SJSA1 (cell line): ENCODE data around the gene POU2F2. TPM values are rescaled to one million over a fixed set of nuclear protein-coding genes. Genes with fewer than 3 reads are reported as not detected.

Source experiments
- DNase-seq, 2 experiments: peaks; one replicate each; pipeline ENCODE4 v3.0.0-alpha.2; 2015 to 2020; ENCODE audit warnings: low spot score in 2 of 2, low read depth in 1 of 2
- H3K27ac ChIP-seq: fragments of 250-450 bp; sonication (Bioruptor Pico); 2 replicates; pipeline ENCODE4 v1.5.1; 2020; ENCODE audit warnings: mild to moderate bottlenecking, moderate library complexity
- H3K27me3 ChIP-seq: fragments of 250-450 bp; sonication (Bioruptor Pico); replicated peaks from 2 replicates; pipeline ENCODE4 v1.5.1; 2020; ENCODE audit warnings: mild to moderate bottlenecking, moderate library complexity
- H3K36me3 ChIP-seq: fragments of 250-450 bp; sonication (Bioruptor Pico); 2 replicates; pipeline ENCODE4 v1.5.1; 2020; ENCODE audit warnings: mild to moderate bottlenecking
- H3K4me1 ChIP-seq: fragments of 250-450 bp; sonication (Bioruptor Pico); replicated peaks from 2 replicates; pipeline ENCODE4 v1.6.1; 2021; ENCODE audit warnings: mild to moderate bottlenecking
- H3K4me3 ChIP-seq: fragments of 250-450 bp; sonication (Bioruptor Pico); 2 replicates; pipeline ENCODE4 v1.5.1; 2020; ENCODE audit warnings: mild to moderate bottlenecking
- H3K9me3 ChIP-seq: fragments of 250-450 bp; sonication (Bioruptor Pico); replicated peaks from 2 replicates; pipeline ENCODE4 v1.5.1; 2020; ENCODE audit warnings: mild to moderate bottlenecking
- total RNA-seq: library from RNA; depleted of rRNA; stranded (reverse); fragments of >200 nt; shearing (Covaris generic); gene quantifications from 2 replicates; pipeline ENCODE4 v1.2.3, GENCODE V29; 2014

POU2F2 gene
- total RNA-seq, 1 experiment from 2014 or later, result 0.05 TPM

- Histone ChIP-seq H3K9me3 (no peaks in the 10 kb centered on the region), H3K27me3 (peaks cover 55% of the 10 kb centered on the region), H3K4me1 (no peaks in the 10 kb centered on the region), H3K27ac (no peak overlapping the region), H3K4me3 (no peak overlapping the region), H3K36me3 (no peaks in the 10 kb centered on the region)
- no peak for DNase-seq
Observed at GRCh38 chr19:42150911-42151361, 18.7 kb upstream of the POU2F2 start.

DNA sequence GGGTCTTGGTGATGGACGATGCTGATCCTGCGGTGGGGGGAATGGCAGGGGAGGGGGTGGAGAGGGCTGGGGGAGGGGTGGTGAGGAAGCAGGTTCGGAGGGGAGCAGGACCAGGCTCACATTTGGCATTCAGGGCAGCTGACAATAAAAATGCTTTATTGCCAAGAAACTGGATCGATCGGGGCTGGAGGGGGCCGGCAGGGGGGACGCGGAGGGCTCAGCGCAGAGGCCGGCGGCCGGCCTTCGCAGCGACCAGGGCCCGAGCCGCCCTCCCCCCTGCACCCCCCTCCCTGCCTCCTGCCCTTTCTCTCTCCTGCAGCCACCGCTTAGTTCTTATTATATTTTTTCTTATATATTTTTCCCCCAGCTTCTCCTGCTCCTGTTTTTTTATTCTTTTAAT lies 18.1 kb upstream of the POU2F2 start:
- no peak for DNase-seq
- Histone ChIP-seq H3K9me3 (no peaks in the 10 kb centered on the region), H3K4me3 (no peak overlapping the region), H3K27me3 (peaks cover 51% of the 10 kb centered on the region), H3K36me3 (no peaks in the 10 kb centered on the region), H3K27ac (no peak overlapping the region), H3K4me1 (no peaks in the 10 kb centered on the region)

- H3K27me3 ChIP-seq, result peaks cover 48% of the 10 kb centered on the region
- no peak overlapping the region for H3K27ac ChIP-seq
- no peak overlapping the region for H3K4me3 ChIP-seq
- no peaks in the 10 kb centered on the region for H3K4me1 ChIP-seq
- H3K36me3 ChIP-seq, result no peaks in the 10 kb centered on the region
- no peak for DNase-seq
- H3K9me3 ChIP-seq, result no peaks in the 10 kb centered on the region
Observed at GRCh38 chr19:42149447-42150202, 17.4 kb upstream of the POU2F2 start.

- Histone ChIP-seq H3K4me3 (no peak overlapping the region), H3K27ac (no peak overlapping the region), H3K4me1 (no peaks in the 10 kb centered on the region), H3K27me3 (peaks cover 38% of the 10 kb centered on the region), H3K36me3 (no peaks in the 10 kb centered on the region), H3K9me3 (no peaks in the 10 kb centered on the region)
- DNase-seq, result no peak
Observed at GRCh38 chr19:42148266-42148665, 16.0 kb upstream of the POU2F2 start.

DNA sequence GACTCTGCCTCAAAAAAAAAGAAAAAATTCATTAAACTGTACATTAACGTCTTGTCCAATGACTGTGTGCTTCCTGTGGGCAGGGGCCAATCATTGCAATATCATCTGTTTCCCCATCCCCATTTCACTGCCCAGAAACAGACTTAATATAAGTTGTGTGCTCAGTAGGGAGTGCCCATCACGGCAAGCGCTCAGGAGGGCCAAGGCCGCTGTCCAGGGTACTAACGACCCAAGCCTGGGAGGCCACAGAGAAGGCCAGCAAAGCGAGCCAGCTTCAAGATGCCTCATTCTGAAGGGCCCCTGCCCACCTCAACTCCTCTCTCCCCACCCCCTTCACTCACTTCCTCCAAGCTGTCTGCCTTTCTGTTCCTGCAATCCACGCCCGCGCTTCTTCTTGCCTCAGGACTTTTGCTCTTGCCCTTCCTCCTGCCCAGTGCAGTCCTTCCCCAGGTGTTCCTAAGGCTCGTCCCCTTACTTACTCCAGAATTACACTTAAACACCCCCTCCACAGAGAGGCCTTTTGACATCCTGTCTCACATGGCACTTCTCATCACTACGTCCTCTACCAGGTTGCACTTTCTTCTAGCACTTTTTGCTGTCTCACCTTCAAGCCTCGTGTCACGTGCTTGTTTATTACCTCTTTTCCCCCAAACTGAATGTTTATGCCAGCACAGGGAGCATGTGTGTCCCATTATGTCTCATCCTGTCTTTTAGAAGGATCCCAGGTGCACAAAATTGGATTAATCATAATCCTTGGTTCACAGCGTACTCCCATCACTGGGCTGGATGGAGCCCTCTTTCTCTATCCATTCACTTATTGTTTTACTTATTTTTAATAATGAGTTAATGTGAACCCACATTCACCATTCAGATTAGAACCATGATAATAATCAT lies 11.3 kb upstream of the POU2F2 start:
- Histone ChIP-seq H3K4me1 (no peaks in the 10 kb centered on the region), H3K36me3 (no peaks in the 10 kb centered on the region), H3K27ac (no peak overlapping the region), H3K27me3 (peaks cover 14% of the 10 kb centered on the region; the same call in 1 of the 2 replicates), H3K4me3 (no peak overlapping the region), H3K9me3 (no peaks in the 10 kb centered on the region)
- no peak for DNase-seq

DNA sequence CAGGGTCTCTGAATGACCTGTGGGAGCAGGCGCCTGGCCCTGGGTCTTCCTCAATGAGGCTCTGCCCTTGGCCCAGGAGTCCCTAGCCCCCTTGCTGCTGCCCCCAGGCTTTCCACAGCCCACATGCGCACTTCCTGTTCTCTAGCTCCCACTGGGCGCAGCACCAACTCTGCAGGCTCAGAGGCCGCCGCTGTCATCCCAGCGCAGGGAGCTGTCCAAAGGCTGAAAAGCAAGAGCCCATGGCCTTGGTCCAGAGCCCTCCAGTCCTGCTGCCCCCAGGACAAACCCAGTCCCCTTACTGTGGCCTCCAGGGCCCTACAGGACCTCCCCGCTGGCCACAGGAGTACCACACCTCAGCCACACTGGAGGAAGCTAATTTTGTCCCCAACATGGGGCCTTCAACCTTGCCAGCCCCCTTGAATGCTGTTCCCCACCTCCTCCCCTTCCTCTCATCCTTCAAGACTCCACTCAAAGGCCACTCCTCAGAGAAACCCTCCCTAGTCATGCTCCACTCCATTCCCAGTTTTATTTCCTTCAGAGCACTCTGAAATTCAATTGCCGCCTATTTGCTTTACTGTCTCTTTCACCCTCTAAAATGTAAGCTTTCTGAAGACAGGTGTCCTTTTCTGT lies 8.0 kb upstream of the POU2F2 start:
- no peak overlapping the region for H3K4me3 ChIP-seq
- DNase-seq, result peak; percentile 29 to 72
- no peaks in the 10 kb centered on the region for H3K9me3 ChIP-seq
- no peak overlapping the region for H3K27ac ChIP-seq
- no peaks in the 10 kb centered on the region for H3K36me3 ChIP-seq
- H3K4me1 ChIP-seq, result no peaks in the 10 kb centered on the region
- H3K27me3 ChIP-seq, result 0 out of 2 replicates have a peak, but pooled peaks cover 4% of the 10 kb centered on the region

- Histone ChIP-seq H3K27me3 (no peaks in the 10 kb centered on the region), H3K36me3 (no peaks in the 10 kb centered on the region), H3K4me1 (peaks cover 29% of the 10 kb centered on the region), H3K9me3 (no peaks in the 10 kb centered on the region), H3K4me3 (no peak overlapping the region), H3K27ac (no peak overlapping the region)
- no peak for DNase-seq
Observed at GRCh38 chr19:42134535-42135070, 2.4 kb upstream of the POU2F2 start.

DNA sequence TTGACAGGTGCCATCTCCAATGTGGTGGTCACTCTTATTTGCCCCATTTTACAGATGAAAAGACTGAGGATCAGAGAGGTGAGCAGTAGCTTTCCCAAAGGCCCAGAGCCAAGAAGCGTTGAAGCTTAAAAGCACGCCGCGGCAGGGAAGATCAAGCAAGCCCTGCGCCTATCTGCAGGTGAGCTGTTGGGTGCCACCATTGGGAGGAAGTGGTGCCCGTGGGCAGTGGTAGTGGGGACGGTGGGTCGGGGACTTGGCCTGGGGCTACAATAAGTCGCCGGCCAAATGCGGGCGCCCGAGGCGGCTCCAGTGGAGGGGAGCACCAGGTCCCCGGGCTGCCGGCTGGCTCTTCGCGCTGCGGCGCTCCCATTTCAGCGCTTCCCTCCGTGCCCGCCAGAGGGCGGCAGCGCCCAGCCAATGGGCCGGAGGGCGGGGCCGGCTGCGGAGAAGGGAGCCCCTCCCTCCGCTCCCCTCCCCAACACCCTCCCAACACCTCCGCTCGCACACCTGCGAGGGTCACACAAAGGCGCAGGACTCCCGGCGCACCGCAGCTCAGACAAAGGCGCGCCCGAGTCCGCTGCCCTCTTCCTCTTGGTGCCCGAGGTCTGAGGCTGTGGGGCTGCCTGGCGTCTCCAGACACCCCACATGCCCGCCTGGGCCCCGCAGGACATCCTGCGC lies 744 bp upstream of the POU2F2 start:
- Histone ChIP-seq H3K4me1 (peaks cover 36% of the 10 kb centered on the region), H3K27ac (no peak overlapping the region), H3K4me3 (no peak overlapping the region), H3K36me3 (no peaks in the 10 kb centered on the region), H3K9me3 (no peaks in the 10 kb centered on the region), H3K27me3 (no peaks in the 10 kb centered on the region)
- peak; percentile 58 to 64 for DNase-seq

- Histone ChIP-seq H3K4me1 (peaks cover 36% of the 10 kb centered on the region), H3K36me3 (no peaks in the 10 kb centered on the region), H3K27me3 (no peaks in the 10 kb centered on the region), H3K9me3 (no peaks in the 10 kb centered on the region), H3K4me3 (no peak overlapping the region), H3K27ac (no peak overlapping the region)
- no peak for DNase-seq
Observed at GRCh38 chr19:42131149-42132029, 857 bp downstream of the POU2F2 start.

DNA sequence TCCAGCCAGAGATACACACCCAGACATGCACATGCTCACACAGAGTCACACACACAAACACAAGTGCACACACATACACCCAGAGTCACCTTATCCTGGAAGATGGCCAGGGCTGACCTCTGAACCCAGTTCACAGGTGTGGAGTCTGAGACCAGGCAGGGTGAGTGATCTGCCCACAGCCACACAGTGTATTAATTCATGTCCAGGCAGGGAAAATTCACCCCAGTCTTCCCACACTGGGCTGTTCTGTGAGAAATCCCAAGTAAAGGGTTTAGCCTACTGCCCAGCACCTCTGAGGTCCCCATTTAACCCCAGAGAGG lies 2.0 kb downstream of the POU2F2 start:
- Histone ChIP-seq H3K27ac (no peak overlapping the region), H3K36me3 (no peaks in the 10 kb centered on the region), H3K9me3 (no peaks in the 10 kb centered on the region), H3K4me3 (no peak overlapping the region), H3K4me1 (peaks cover 36% of the 10 kb centered on the region), H3K27me3 (no peaks in the 10 kb centered on the region)
- no peak for DNase-seq

DNA sequence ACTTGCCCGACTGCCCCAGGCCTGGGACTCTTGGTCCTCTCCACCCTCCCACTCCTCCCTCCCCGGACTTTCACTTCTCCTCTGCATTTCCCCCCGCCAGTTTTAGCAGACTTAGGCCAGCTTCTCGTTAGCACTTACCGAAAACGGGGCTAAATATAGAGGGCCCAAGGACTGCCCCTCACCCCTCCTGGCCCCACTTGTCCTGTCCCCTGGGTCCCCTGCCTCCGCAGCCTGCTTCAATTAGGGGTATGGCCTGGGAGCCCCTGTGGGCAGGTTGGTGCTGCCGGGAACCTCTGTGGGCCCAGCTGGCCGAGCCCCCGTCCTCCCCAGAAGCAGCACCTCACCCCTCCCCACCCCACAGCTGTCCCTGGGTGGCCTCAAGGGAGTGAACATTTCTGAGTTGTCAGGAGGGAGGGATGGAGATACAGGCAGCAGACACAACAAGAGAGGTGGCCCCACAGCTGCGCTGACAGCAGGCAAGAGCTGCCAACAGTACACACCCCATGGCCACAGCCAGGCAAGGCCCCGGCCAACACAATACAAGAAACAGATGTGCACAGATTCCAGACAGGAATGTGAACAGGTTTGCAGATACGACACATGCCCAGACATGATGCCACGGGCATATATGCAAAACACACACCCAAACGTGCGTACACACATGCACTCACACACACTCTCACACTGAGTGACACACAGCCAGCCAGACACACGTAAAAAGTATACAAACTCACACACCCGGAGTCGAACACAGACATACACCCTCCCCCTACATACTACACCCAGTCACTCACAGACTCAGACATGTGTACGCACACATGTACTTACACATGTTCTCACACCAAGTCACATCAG lies 2.6 kb downstream of the POU2F2 start:
- peaks cover 36% of the 10 kb centered on the region for H3K4me1 ChIP-seq
- no peak overlapping the region for H3K4me3 ChIP-seq
- H3K27me3 ChIP-seq, result no peaks in the 10 kb centered on the region
- DNase-seq, result no peak
- H3K36me3 ChIP-seq, result no peaks in the 10 kb centered on the region
- no peak overlapping the region for H3K27ac ChIP-seq
- H3K9me3 ChIP-seq, result no peaks in the 10 kb centered on the region

GRCh38 chr19:42126574-42126973 lies 5.7 kb downstream of the POU2F2 start:
- no peak overlapping the region for H3K27ac ChIP-seq
- H3K4me3 ChIP-seq, result no peak overlapping the region
- no peaks in the 10 kb centered on the region for H3K36me3 ChIP-seq
- no peaks in the 10 kb centered on the region for H3K27me3 ChIP-seq
- no peaks in the 10 kb centered on the region for H3K9me3 ChIP-seq
- no peak for DNase-seq
- peaks cover 24% of the 10 kb centered on the region for H3K4me1 ChIP-seq
